ENCODE data around the gene CELSR1.

The CELSR1 gene

GRCh38 chr22:46463435-46464227 lies 73.8 kb downstream of the CELSR1 start:
- DNase-seq (ENCODE audit: low read depth in 3 of 3), result no peak

- no peak for DNase-seq (ENCODE audit: low read depth in 3 of 3)
These were observed 74.6 kb downstream of the CELSR1 start for GRCh38 chr22:46462726-46463371.

GRCh38 chr22:46461566-46462180 lies 75.7 kb downstream of the CELSR1 start:
- DNase-seq (ENCODE audit: low read depth in 3 of 3), result no peak

- DNase-seq (ENCODE audit: low read depth in 3 of 3), result no peak
These were observed 76.6 kb downstream of the CELSR1 start for GRCh38 chr22:46460857-46461256.

- no peak for DNase-seq (ENCODE audit: low read depth in 3 of 3)
These were observed 77.9 kb downstream of the CELSR1 start for GRCh38 chr22:46459347-46460065.

GRCh38 chr22:46458525-46458924 lies 78.9 kb downstream of the CELSR1 start:
- no peak for DNase-seq (ENCODE audit: low read depth in 3 of 3)

GRCh38 chr22:46457502-46458488 lies 79.6 kb downstream of the CELSR1 start:
- no peak for DNase-seq (ENCODE audit: low read depth in 3 of 3)

- no peak for DNase-seq (ENCODE audit: low read depth in 3 of 3)
These were observed 80.6 kb downstream of the CELSR1 start for GRCh38 chr22:46456818-46457163.

- DNase-seq (ENCODE audit: low read depth in 3 of 3), result no peak
These were observed 82.0 kb downstream of the CELSR1 start for GRCh38 chr22:46455446-46455845.

- no peak for DNase-seq (ENCODE audit: low read depth in 3 of 3)
These were observed 82.7 kb downstream of the CELSR1 start for GRCh38 chr22:46454504-46455269.

- no peak for DNase-seq (ENCODE audit: low read depth in 3 of 3)
These were observed 83.5 kb downstream of the CELSR1 start for GRCh38 chr22:46453829-46454503.

GRCh38 chr22:46453006-46453828 lies 84.2 kb downstream of the CELSR1 start:
- DNase-seq (ENCODE audit: low read depth in 3 of 3), result no peak

- DNase-seq (ENCODE audit: low read depth in 3 of 3), result no peak
These were observed 85.0 kb downstream of the CELSR1 start for GRCh38 chr22:46452195-46453005.

- DNase-seq (ENCODE audit: low read depth in 3 of 3), result no peak
These were observed 85.7 kb downstream of the CELSR1 start for GRCh38 chr22:46451741-46452140.

GRCh38 chr22:46450931-46451561 lies 86.4 kb downstream of the CELSR1 start:
- DNase-seq (ENCODE audit: low read depth in 3 of 3), result no peak

- no peak for DNase-seq (ENCODE audit: low read depth in 3 of 3)
These were observed 87.3 kb downstream of the CELSR1 start for GRCh38 chr22:46449974-46450745.

All from stimulated activated CD4-positive, alpha-beta T cell treated with anti-CD3 and anti-CD28 coated beads, TNF-alpha, amount 100 ng/mL, for 48 hours (primary cell).